ENCODE results near the gene KRT36.

Gene KRT36

GRCh38 chr17:41455236-41455635 is 34.5 kb downstream of the KRT36 start:
- TF ChIP-seq CTCF (conservative IDR thresholded peaks at IDR 0.05) (no peak), ZFX (IDR thresholded peaks at IDR 0.05) (no peak)
- no peak overlapping the region for H3K27ac ChIP-seq

GRCh38 chr17:41453066-41453465 is 36.6 kb downstream of the KRT36 start:
- no peak overlapping the region for H3K27ac ChIP-seq
- TF ChIP-seq ZFX (IDR thresholded peaks at IDR 0.05): no peak
- TF ChIP-seq CTCF (conservative IDR thresholded peaks at IDR 0.05): no peak

GRCh38 chr17:41452281-41452680 is 37.4 kb downstream of the KRT36 start:
- TF ChIP-seq CTCF (conservative IDR thresholded peaks at IDR 0.05) (no peak), ZFX (IDR thresholded peaks at IDR 0.05) (no peak)
- H3K27ac ChIP-seq: no peak overlapping the region

GRCh38 chr17:41451154-41451728 is 38.5 kb downstream of the KRT36 start:
- TF ChIP-seq ZFX (IDR thresholded peaks at IDR 0.05) (no peak), CTCF (conservative IDR thresholded peaks at IDR 0.05) (no peak)
- H3K27ac ChIP-seq: no peak overlapping the region

DNA sequence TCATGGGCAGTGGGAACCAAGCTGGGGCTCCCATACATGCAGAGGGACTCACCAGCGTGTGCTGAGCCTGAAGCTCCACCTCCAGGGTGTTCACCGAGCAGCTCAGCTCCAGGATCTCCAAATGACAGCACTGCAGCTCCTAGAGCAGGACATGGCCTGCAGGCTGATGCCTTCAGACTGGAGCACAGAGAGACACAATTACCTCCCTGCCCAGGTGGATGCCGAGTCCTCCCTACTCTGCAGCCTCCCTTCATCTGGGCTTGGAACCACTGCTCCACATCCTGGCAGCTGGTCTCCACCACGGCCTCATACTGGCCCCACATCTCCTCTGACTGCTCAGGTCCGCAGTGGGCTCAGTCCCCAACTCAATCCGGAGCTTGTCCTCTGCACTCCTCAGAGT is 40.7 kb downstream of the KRT36 start:
- H3K27ac ChIP-seq: no peak overlapping the region
- TF ChIP-seq ZFX (IDR thresholded peaks at IDR 0.05) (no peak), CTCF (conservative IDR thresholded peaks at IDR 0.05) (no peak)

GRCh38 chr17:41448506-41448905 is 41.2 kb downstream of the KRT36 start:
- no peak for TF ChIP-seq ZFX (IDR thresholded peaks at IDR 0.05)
- TF ChIP-seq CTCF (conservative IDR thresholded peaks at IDR 0.05): no peak
- no peak overlapping the region for H3K27ac ChIP-seq

DNA sequence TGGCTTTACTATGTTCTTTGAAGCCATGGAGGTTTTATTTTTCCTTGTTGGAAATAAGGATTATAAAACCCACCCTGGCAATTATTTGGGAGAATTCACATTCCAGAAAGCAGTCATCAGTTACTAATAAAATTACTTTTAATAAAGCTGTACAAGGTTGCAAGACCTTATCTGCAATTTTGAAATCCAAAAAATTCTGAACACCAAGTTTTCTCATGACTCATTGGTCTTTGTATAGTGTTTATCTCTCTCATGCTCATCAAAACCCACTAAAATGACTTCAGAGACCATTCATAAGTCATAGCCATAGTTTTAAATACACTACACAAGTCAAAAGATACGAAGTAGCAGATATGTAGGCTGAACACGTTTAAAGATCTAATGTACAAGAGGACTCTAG is 42.9 kb downstream of the KRT36 start:
- TF ChIP-seq ZFX (IDR thresholded peaks at IDR 0.05): no peak
- no peak for TF ChIP-seq CTCF (conservative IDR thresholded peaks at IDR 0.05)
- no peak overlapping the region for H3K27ac ChIP-seq
